ENCODE measurements around the gene ACKR1.

Gene ACKR1

DNA sequence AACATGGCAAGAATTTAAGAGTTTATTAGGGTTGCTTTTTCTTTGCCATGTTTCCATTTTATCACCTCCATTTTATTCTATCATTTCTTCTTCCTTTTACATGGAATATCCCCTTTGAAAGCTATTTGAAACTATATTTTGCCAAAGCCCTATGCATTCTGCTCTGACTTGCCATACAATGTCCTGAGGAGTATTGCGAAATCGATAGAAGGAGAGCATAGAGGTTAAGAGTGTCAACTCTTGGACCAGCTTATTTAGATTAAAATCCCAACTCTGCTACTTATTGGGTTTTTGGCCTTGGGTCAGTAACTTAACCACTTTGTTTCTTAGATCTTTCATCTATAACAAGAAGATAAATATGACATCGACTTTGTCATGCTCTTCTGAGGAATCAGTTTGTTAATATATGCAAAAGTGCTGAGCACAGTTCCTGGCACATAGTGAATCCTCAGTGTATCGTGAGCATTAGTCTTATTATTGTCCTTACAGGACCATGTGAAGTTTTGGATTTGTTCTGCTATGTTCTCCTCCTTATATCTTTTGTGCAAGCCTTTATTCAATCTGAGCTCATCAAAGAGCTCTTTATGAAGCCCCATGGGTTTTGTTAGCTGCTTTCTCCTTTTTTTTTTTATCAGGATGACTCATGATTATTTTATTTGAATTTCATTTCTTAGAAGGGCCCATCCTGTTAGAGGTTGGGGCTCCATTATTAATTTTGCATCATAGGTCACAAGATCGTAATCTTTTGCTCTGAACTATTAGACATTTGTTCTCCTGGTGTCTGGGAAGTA, 17.6 kb downstream of the ACKR1 start:
- no peak for DNase-seq (ENCODE audit: low read depth in 2 of 2)

- DNase-seq (ENCODE audit: low read depth in 2 of 2), result no peak
Observed at GRCh38 chr1:159223004-159223403, 18.3 kb downstream of the ACKR1 start.

DNA sequence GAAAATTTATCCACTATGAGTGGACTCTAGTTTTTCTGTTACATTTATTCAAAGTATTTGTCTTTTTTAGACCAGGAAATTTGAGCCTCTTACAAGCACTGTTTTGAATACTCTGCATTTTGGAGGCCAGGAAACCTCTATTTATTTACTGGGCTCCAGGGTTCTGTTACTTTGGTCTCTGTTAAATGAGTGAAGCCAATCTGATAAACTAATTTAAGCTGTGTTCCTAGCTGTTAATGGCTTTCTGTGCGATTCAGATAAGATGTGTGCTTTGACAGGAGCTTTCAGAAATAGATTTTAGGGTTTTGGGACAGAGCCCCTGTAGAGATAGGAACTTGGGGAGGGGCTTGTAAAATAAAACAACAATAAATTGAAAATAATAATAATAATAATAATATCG, 23.9 kb downstream of the ACKR1 start:
- no peak for DNase-seq (ENCODE audit: low read depth in 2 of 2)

DNA sequence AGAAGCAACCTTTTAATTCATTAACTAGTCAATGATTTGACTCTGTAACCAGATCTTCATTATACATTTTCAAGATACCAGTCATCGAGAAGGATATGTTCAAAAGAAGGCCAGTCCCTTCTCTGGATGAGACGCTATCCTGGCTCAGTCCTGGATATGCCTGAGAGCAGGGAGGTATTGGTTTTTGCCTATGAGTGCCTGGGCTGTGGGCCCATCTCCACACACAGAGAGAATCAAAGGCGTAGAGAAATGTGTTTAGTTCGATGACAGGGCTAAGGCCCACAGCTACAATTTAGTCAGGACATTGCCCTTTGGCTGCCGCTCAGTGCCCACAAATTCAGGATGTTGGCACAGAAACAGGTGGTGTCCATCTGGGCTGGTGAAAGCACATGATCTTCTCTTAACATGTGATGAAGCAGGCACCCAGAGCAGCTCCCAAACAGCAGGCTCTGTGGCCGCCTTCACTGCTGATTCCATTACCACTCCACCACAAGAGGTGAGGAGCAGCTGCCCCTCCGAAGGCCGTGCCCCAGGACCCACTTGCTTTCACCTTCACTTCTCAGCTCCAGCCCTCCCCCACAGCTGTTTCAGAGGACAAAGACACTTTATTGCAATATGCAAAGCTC, 24.7 kb downstream of the ACKR1 start:
- no peak for DNase-seq (ENCODE audit: low read depth in 2 of 2)

GRCh38 chr1:159229896-159230295, 25.2 kb downstream of the ACKR1 start:
- no peak for DNase-seq (ENCODE audit: low read depth in 2 of 2)

DNA sequence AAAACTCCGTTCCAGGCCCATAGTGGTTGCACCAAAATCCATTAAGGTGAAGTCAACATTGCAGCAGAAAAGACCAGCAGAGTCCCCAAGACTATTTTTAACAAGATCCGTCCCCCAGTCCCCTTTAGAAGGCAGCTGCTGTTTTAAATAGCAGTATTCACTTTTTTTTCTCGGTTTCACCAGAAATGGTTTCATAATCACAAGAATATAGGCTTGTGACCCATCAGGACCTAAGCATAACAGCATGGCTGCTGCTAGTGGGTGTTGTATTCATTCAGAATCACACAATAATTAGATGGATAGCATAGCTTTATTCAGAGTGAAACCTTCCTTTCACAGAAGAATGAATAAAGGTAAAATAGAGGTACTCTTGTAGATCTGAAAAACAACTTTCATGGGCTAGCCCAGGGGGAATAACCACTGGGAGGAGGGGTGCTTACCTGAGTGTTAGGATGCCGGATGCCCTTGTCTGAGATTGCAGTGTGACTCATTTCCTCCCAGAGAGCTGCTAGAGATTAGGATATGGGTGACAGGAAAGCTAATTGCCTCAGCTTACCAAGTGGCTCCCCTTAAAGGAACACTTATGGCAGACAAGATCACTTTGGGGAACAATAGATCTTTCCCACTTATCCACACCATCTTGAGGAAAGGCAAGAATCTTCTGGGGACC, 35.0 kb downstream of the ACKR1 start:
- no peak for DNase-seq (ENCODE audit: low read depth in 2 of 2)

GRCh38 chr1:159247266-159247665, 42.6 kb downstream of the ACKR1 start:
- DNase-seq (ENCODE audit: low read depth in 2 of 2), result no peak

- DNase-seq (ENCODE audit: low read depth in 2 of 2), result no peak
Observed at GRCh38 chr1:159248311-159248710, 43.6 kb downstream of the ACKR1 start.

GRCh38 chr1:159250638-159251216, 46.1 kb downstream of the ACKR1 start:
- DNase-seq (ENCODE audit: low read depth in 2 of 2), result no peak
